ENCODE measurements around the gene IQCN. TPM values are rescaled to one million over a fixed set of nuclear protein-coding genes. Genes with fewer than 3 reads are reported as not detected.

The IQCN gene
- total and polyA plus RNA-seq, 10 of the 15 experiments (the other 5 are each of a cell fraction or from before 2014, with no cell fraction given) = 0.01 to 0.54 (median 0.23) TPM; not detected in 3

GRCh38 chr19:18282021-18282787, 8.0 kb upstream of the IQCN start (continued):
- no peak for TF ChIP-seq MTA3 (IDR thresholded peaks at IDR 0.05; ENCODE audit: borderline replicate concordance, low read length)
- TF ChIP-seq MEF2B (IDR thresholded peaks at IDR 0.05; ENCODE audit: partially characterized antibody, poor library complexity, severe bottlenecking) = peak; percentile 57
- no peak for TF ChIP-seq ETV6 (conservative IDR thresholded peaks at IDR 0.05 in 1 of 2, IDR thresholded peaks at IDR 0.05 in 1 of 2; ENCODE audit: borderline replicate concordance in 1 of 2, low read depth in 1 of 2)
- TF ChIP-seq, protein P1, sequence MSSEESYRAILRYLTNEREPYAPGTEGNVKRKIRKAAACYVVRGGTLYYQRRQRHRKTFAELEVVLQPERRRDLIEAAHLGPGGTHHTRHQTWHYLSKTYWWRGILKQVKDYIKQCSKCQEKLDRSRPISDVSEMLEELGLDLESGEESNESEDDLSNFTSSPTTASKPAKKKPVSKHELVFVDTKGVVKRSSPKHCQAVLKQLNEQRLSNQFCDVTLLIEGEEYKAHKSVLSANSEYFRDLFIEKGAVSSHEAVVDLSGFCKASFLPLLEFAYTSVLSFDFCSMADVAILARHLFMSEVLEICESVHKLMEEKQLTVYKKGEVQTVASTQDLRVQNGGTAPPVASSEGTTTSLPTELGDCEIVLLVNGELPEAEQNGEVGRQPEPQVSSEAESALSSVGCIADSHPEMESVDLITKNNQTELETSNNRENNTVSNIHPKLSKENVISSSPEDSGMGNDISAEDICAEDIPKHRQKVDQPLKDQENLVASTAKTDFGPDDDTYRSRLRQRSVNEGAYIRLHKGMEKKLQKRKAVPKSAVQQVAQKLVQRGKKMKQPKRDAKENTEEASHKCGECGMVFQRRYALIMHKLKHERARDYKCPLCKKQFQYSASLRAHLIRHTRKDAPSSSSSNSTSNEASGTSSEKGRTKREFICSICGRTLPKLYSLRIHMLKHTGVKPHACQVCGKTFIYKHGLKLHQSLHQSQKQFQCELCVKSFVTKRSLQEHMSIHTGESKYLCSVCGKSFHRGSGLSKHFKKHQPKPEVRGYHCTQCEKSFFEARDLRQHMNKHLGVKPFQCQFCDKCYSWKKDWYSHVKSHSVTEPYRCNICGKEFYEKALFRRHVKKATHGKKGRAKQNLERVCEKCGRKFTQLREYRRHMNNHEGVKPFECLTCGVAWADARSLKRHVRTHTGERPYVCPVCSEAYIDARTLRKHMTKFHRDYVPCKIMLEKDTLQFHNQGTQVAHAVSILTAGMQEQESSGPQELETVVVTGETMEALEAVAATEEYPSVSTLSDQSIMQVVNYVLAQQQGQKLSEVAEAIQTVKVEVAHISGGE (CRISPR knock-in tag; IDR thresholded peaks at IDR 0.05) = no peak
- TF ChIP-seq, protein P2, sequence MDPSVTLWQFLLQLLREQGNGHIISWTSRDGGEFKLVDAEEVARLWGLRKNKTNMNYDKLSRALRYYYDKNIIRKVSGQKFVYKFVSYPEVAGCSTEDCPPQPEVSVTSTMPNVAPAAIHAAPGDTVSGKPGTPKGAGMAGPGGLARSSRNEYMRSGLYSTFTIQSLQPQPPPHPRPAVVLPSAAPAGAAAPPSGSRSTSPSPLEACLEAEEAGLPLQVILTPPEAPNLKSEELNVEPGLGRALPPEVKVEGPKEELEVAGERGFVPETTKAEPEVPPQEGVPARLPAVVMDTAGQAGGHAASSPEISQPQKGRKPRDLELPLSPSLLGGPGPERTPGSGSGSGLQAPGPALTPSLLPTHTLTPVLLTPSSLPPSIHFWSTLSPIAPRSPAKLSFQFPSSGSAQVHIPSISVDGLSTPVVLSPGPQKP (IDR thresholded peaks at IDR 0.05; ENCODE audit: low read depth, low read length) = no peak
- no peak; the same call in 1 of the 2 replicates for TF ChIP-seq TAF1 (IDR thresholded peaks at IDR 0.05; ENCODE audit: borderline replicate concordance, low read depth, low read length)
- TF ChIP-seq FOXK2 (IDR thresholded peaks at IDR 0.05) = no peak
- TF ChIP-seq GABPA (IDR thresholded peaks at IDR 0.05; ENCODE audit: low read depth) = no peak
- 0 out of 2 replicates have a peak, but pooled peaks have one; percentile 21 for TF ChIP-seq SMAD5 (IDR thresholded peaks at IDR 0.05; ENCODE audit: low read depth)
- TF ChIP-seq, protein P3, sequence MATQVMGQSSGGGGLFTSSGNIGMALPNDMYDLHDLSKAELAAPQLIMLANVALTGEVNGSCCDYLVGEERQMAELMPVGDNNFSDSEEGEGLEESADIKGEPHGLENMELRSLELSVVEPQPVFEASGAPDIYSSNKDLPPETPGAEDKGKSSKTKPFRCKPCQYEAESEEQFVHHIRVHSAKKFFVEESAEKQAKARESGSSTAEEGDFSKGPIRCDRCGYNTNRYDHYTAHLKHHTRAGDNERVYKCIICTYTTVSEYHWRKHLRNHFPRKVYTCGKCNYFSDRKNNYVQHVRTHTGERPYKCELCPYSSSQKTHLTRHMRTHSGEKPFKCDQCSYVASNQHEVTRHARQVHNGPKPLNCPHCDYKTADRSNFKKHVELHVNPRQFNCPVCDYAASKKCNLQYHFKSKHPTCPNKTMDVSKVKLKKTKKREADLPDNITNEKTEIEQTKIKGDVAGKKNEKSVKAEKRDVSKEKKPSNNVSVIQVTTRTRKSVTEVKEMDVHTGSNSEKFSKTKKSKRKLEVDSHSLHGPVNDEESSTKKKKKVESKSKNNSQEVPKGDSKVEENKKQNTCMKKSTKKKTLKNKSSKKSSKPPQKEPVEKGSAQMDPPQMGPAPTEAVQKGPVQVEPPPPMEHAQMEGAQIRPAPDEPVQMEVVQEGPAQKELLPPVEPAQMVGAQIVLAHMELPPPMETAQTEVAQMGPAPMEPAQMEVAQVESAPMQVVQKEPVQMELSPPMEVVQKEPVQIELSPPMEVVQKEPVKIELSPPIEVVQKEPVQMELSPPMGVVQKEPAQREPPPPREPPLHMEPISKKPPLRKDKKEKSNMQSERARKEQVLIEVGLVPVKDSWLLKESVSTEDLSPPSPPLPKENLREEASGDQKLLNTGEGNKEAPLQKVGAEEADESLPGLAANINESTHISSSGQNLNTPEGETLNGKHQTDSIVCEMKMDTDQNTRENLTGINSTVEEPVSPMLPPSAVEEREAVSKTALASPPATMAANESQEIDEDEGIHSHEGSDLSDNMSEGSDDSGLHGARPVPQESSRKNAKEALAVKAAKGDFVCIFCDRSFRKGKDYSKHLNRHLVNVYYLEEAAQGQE (IDR thresholded peaks at IDR 0.05; ENCODE audit: low read depth, low read length) = no peak
- no peak for TF ChIP-seq CHD4 (IDR thresholded peaks at IDR 0.05)
- TF ChIP-seq EED (IDR thresholded peaks at IDR 0.05; ENCODE audit: low read depth) = no peak
- TF ChIP-seq, protein P4, sequence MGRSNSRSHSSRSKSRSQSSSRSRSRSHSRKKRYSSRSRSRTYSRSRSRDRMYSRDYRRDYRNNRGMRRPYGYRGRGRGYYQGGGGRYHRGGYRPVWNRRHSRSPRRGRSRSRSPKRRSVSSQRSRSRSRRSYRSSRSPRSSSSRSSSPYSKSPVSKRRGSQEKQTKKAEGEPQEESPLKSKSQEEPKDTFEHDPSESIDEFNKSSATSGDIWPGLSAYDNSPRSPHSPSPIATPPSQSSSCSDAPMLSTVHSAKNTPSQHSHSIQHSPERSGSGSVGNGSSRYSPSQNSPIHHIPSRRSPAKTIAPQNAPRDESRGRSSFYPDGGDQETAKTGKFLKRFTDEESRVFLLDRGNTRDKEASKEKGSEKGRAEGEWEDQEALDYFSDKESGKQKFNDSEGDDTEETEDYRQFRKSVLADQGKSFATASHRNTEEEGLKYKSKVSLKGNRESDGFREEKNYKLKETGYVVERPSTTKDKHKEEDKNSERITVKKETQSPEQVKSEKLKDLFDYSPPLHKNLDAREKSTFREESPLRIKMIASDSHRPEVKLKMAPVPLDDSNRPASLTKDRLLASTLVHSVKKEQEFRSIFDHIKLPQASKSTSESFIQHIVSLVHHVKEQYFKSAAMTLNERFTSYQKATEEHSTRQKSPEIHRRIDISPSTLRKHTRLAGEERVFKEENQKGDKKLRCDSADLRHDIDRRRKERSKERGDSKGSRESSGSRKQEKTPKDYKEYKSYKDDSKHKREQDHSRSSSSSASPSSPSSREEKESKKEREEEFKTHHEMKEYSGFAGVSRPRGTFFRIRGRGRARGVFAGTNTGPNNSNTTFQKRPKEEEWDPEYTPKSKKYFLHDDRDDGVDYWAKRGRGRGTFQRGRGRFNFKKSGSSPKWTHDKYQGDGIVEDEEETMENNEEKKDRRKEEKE (IDR thresholded peaks at IDR 0.05) = 0 out of 2 replicates have a peak, but pooled peaks have one; percentile 36
- no peak for TF ChIP-seq JUND (IDR thresholded peaks at IDR 0.05; ENCODE audit: low read depth, low read length)
